NCI-H510A treated with DMSO at 0.1 percent for 48 hours (cell line): ENCODE results near the gene HPSE2.
"Not testable (repeated sequence)": the region's sequence is repeated elsewhere in the genome, so short reads cannot be mapped to it uniquely, and the experiment has no call there.

Experiments used
- DNase-seq: peaks from one replicate; lab custom pipeline; 2025; lab: John Stamatoyannopoulos, UW

Gene HPSE2

DNA sequence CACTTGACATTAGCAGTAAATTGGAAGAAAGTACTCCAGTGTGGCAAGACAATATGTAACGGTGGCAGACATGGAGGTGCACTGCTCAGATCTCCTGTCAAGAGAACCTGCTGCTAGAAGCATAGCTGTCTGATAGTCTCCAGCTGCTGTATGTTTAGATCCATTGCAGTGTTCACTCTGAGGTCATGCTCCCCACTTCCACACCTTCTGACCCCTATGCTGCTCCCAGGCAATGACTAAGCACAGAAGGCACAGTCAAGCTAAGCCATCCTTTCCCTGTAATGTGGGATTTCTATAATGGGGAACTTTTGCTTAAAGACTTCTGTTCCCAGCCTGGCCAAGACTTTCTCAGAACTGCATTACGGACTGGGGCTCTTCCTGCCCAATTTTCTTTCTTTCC is 315.8 kb downstream of the HPSE2 start:
- no peak for DNase-seq

- DNase-seq: no peak
These were observed 317.8 kb downstream of the HPSE2 start for GRCh38 chr10:98917828-98918227.

DNA sequence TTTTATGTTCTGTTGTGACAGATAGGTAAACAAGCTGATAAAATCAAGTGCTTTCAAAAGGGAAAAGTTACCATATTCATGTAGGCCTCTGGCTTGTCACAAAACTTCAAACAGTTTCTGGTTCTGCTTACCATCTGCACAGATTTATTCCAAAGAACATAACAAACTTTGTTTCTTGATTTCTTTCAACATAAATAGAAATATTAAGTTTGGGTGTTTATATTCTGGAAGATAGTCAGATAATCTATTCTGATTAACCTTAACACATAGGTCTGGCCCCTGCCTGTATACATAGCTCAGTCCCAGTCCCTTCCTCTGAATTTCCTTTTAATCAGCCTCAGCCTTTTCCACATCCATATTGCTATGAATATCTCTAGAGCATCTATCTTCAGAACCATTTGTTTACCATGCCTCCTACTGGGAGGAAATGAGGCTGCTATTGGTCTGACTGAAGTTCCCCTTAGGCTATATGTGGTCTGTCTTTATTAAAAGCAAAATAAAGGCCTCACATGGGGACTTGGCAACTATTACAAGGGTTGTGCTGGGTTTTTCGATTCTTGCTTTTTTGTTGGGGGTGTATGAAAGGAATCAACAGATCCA is 319.0 kb downstream of the HPSE2 start:
- DNase-seq: no peak

- no peak for DNase-seq
These were observed 319.7 kb downstream of the HPSE2 start for GRCh38 chr10:98915911-98916310.

DNA sequence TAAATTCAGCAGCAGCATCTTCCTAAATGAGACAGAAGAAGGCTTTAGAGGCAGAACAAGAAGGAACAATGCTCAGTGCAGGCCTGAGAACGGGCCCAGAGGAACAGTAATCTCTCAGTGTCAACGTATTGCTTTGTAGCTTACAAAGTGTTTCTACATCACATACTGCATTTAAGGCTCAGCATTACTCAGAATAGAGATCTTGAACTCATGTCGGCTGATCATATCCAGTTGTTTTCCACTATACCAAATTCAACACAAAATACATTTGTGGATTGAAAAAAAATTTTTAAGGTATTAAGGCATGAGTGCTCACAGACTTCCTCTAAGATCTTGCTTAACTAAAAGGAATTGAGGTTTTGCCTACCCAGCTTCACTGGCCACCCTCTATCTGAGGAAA is 325.1 kb downstream of the HPSE2 start:
- no peak for DNase-seq

DNA sequence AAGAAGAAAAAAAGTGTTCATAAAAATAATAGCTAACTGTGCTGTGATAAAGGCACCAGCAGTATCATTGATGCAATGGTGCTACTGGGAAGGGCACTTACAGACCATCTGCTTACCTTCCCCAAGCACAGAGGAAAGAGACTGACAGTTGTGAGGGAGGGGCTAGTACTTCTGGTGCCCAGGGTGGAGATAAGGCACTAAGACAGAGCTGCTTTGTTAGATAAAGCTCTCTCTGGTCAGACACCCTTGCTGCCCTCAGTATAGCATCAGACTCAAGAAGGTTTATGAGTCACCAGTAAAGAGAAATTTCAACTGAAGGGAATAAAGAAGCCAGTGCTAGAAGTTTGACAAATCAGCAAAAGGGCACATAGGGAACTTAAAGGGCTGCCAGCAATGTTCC is 325.6 kb downstream of the HPSE2 start:
- no peak for DNase-seq

DNA sequence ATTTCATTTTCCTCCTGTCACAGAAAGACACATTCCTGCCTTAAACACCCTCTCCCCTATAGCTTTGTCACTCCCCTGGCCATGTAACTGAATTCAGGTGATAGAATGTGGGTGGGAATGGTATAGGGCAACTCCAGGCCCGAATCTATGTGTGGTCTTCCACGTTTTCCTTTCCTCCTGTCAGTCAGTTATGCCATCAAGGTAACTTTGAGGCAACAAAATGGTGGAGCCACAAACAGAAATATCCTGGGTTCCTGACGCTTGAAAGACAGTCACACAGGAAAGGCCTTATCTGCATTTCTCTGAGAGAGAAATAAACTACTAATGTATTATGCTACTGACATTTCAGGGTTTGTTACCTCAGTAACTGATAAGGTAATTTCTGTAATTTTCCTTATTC is 326.8 kb downstream of the HPSE2 start:
- DNase-seq: no peak

GRCh38 chr10:98908247-98908646 is 327.4 kb downstream of the HPSE2 start:
- not testable (repeated sequence) for DNase-seq

GRCh38 chr10:98901441-98902110 is 334.1 kb downstream of the HPSE2 start:
- no peak for DNase-seq

DNA sequence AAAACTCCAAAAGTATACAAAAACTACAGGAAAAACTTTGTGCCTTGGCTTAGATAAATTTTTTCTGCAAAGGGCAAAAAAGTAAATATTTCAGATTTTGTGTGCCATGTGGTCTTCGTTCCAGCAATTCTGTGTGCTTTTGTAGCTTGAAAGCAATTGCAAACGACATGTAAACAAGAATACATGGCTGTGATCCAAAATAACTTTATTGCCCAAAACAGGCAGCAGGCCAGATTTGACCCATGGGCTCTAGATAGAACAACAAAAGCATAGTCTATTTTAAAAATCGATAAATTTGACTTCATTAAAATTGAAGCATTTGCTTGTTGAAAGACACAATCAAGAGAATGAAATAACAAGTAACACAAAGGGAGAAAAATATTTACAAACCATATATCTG is 336.6 kb downstream of the HPSE2 start:
- no peak for DNase-seq

DNA sequence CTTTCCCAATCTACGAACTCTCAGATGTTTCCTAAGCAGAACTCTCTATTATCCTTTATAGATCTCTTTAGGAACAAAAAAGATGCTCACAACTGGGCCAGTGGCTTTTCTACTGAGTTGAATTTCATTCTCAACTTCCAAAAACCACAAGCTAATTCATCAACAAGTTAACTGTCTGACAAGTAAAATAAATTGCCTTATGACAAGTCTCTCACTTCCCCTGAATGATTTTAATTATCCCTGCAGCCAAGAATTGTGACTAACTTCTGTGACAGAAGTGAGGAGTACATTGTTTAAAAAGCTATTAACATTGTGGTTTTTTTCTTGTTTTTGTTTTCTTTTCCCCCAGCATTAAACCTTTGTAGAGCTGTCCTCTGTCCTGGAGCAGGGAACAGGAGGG is 343.1 kb downstream of the HPSE2 start:
- no peak for DNase-seq

DNA sequence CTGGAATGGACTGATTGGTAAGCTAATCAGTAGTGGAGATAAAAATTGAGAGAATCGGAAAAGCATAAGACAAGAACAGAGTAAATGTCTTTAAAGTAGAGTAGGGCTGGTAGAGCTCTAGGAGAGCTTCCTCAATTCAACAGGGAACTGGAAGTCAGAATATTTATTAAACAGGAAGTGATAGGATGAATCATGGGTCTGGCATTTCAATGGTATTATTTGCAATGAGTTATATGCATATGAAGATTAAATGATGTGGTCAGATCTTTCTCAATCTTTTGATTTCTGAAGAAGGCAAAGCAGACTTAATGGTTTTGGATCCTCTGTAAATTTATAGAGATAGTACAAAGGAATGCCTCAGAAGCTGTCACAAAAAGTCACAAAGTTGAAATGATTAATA is 349.0 kb downstream of the HPSE2 start:
- DNase-seq: no peak

- DNase-seq: no peak
These were observed 350.3 kb downstream of the HPSE2 start for GRCh38 chr10:98885378-98885777.

DNA sequence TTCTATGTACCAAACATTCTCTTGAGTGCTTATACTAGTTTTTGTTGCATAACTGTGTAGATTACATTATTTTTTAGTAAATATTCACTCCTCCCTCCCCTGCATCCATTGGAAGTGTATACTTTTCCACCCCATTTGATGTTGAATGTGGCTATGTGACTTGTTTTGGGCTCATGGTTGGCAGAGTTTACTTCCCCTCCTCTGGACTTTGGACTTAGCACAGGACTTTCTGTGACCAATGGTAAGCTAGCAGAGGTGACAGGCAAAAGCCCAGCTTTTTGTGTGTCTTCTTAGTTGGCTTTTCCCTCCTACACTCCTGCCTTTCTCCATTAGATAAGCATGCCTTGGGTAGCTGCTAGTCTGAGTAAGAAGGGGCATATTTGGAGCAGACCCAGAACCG is 353.9 kb downstream of the HPSE2 start:
- DNase-seq: no peak

GRCh38 chr10:98880971-98881370 is 354.7 kb downstream of the HPSE2 start:
- DNase-seq: no peak

- no peak for DNase-seq
These were observed 356.7 kb downstream of the HPSE2 start for GRCh38 chr10:98878921-98879320.

DNA sequence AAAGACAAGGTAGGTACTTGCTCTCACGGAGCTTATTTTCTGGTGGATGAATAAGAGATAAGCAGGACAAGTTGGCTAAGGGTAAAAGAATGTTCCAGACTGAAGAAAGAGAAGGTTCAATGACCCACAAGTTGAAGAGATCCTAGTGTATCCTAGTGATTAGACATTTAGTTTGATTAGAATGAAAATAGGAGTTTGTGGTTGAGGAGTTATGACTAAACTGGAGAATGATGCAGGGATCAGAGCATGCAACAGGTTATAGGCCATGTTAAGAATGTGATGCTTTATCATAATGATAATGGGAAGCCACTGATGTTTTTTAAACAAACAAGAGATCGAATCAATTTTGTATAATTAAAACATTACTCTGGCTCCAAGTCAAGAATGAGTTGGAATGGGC is 357.2 kb downstream of the HPSE2 start:
- no peak for DNase-seq

DNA sequence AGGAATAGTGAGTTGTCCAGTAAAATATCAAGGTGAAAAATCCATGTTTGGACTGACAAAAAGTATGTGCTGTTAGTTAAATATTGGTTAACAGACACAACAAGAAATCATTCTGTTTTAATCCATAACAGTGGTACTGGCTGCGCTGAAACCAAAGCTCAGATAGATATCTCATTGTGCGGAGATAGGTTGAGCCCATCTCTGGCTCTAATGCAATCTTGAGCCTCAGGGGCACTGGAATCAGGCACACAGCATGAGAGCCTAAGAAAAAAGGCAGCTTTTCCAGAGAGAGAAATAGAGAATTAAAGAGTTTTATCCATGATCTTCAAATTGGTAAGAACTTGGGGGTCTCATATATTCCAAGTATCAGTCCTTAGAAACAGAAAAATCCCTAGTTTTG is 373.7 kb downstream of the HPSE2 start:
- DNase-seq: no peak

- no peak for DNase-seq
These were observed 377.1 kb downstream of the HPSE2 start for GRCh38 chr10:98858525-98858924.

- DNase-seq: no peak
These were observed 380.1 kb downstream of the HPSE2 start for GRCh38 chr10:98855403-98856189.

DNA sequence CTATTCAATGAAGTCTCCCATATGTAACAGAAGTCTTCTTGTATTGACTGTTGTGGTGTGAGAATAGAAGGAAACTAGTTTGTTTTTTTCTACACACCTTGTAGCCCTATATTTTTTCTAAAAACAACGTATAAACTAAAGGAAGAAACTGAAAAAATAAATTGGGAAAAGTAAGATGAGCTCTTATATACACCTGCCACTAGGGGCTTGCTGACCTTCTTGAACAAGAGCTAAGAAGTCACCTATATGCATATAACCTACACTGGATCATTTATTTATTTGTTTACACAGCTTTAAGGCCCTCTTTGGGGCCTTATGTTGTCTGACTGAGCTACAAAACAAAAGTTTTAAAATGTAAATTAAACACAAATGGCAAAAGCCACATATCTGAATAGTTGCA is 383.0 kb downstream of the HPSE2 start:
- no peak for DNase-seq

DNA sequence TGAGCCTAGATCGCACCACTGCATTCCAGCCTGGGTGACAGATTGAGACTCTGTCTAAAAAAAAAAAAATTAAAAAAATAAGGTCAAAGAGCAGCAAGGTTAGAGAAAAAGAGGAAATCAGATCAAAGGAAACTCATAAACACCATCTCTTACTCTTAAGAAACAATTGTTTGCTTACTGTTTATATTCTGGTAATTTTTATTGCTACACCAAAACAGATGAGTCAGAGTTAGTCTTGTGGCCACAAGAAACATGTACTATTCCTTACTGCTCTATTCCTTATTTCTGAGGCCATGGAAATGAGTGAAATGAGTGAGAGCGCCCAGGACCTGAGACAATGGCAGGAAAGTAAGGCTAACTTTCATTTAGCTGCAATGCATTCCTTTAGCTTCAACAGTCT is 387.3 kb downstream of the HPSE2 start:
- DNase-seq: no peak

GRCh38 chr10:98846787-98847186 is 388.9 kb downstream of the HPSE2 start:
- no peak for DNase-seq
